Hippocampal formation (tissue), 2 donors: ENCODE data around the gene NOX4.
A peak's percentile ranks its signal among the peaks of the same experiment; 100 is the strongest.
"Not testable (repeated sequence)": the region's sequence is repeated elsewhere in the genome, so short reads cannot be mapped to it uniquely, and the experiment has no call there.

Source experiments
- DNase-seq, 2 donors: peaks; one replicate each; lab custom pipeline; 2025; lab: John Stamatoyannopoulos, UW

The NOX4 gene

DNA sequence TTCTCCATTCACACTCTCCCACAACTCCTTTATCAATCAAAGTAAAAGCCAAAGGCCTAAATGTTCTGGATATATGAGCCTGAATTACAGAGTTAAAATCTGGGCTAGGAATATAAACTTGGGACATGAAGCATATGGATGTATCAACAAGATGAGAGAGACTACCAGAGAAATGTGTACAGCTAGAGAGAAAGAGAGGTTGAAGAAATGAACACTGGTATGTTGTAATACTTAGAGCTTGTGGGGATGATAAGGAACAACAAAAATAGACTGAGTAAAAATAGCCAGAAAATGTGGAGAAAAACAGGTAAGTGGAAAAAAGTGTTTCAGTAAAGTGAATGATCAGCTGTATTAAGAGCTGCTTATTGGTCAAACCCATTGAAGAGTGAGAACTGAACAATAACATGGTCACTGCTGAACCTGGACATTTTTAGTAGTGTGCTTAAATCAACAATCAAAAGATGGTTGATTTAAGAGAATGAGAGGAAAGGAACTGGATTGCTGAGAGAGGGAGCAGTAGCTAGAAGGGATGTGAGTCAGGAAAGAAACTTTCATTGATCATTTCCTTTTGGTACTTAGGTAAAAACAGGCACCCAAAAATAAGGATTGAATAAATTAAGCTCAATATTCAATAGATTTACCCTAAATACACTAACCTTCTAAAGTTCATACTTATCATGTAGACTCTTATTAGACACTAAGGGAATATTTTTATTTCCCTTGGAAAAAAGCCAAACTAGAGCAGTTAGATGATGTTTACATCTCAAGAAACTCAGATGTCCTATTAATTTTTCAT lies 111.0 kb downstream of the NOX4 start:
- DNase-seq: not testable (repeated sequence)

DNA sequence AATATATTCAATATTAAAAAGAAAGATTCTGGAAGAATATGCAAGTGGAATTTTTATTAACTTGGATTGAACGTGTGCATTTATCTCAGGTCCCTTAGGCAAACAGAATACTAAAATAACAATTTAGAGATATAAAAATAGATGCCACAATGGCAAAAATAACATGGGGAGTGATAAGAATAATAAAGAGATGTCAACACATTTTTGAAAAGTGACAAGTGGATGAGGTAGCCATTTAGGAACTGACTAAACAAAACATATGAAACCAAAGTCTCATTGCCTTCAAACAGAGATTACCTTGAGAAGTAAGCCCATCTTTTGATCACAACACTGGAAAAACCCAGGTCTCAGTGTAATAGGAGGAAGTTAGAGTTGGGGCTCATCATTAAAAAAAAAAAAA lies 112.2 kb downstream of the NOX4 start:
- not testable (repeated sequence) for DNase-seq

- DNase-seq: not testable (repeated sequence)
Measured at GRCh38 chr11:89369356-89369755, 121.8 kb downstream of the NOX4 start.

- not testable (repeated sequence) for DNase-seq
Measured at GRCh38 chr11:89364856-89365255, 126.3 kb downstream of the NOX4 start.

- no peak for DNase-seq
Measured at GRCh38 chr11:89361734-89362133, 129.4 kb downstream of the NOX4 start.

DNA sequence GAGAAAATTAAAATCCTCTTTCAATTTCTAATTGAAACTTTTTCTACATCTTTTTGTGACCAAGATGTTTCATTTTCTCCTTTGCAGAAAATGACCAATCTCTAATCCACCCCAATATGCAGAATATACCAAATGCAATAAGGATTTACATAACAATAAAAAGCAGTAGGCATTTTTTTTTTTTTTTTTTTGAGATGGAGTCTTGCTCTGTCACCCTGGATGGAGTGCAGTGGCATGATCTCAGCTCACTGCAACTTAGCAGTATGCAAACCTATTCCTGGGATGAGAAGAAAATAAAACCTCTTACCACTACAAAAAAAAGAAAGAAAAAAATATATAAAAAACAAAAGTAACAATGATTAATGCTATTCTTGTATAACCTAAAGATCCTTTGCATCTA lies 132.0 kb downstream of the NOX4 start:
- DNase-seq: not testable (repeated sequence)

DNA sequence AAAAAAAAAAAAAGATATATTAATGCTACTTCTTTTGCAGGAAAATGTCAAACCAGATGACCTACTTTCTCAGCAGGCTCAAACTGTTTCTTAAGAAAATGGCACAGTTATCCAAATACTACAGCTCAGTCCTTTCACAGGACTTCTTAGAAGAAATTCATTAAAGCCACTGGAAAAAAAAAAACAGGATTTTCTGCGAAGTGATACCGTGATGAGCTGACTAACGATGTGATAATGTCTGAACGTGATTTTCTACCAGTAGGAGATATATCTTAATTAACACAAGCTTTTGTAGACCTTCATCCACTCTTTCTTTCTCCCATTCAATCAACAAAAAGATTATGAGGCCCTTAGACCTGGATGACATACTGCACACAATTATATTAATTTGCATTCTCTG lies 132.4 kb downstream of the NOX4 start:
- DNase-seq: no peak

DNA sequence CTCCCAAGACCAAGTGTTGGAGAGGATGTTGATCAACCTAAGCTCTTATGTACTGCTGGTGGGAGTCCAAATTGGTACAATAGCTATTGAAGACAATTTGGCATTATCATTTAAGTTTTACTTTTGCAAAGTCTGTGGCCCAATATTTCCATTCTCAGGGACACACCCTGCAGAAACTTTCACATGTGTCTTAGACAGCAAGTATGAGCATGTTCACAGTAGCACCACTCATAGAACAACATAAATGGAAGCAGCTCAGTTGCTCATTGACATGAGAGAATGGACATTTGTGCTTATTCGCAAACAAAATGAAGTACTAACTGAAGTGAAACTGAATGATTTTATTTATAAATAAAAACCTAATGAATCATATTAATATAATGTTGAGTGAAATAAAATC lies 135.5 kb downstream of the NOX4 start:
- DNase-seq: no peak

DNA sequence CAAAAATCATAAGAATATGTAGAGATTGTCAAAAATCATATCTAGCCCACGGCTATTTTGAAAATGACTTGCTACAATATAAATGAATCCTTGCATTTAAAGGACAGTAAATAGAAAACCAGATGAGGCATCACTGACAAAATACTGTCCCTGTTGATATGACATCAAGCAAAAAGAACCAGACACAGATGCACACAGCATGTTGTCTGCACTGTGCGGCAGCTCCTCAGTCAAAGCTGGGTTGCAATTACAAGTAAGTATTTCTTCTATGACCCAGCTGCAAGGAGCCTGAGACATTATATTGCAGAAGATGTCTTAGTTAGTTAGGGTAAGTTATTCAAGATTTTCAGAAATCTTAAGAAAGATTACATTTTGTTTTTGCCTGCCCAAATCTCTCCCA lies 136.7 kb downstream of the NOX4 start:
- not testable (repeated sequence) for DNase-seq

- DNase-seq: no peak
Measured at GRCh38 chr11:89347071-89347470, 144.1 kb downstream of the NOX4 start.

DNA sequence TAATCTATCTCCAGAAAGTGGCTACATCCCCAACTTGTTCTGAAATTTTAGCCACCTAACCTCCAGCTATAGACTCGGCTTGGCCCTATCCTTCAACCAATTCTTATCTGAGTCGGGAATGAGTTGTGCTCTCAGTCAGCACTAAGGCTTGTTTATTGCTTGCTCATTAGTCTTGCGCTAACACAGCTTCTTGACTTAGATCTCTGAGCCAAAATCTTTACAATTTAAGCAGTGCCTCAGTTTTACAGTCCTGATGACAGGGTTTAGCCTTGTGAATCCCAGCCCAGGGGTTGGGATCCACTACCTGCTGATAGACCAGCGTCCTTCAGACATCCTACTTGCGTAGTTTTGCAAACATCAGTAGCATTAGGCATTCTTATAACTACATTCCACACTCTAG lies 144.6 kb downstream of the NOX4 start:
- DNase-seq: no peak

GRCh38 chr11:89342880-89343572 lies 148.1 kb downstream of the NOX4 start:
- not testable (repeated sequence) for DNase-seq

DNA sequence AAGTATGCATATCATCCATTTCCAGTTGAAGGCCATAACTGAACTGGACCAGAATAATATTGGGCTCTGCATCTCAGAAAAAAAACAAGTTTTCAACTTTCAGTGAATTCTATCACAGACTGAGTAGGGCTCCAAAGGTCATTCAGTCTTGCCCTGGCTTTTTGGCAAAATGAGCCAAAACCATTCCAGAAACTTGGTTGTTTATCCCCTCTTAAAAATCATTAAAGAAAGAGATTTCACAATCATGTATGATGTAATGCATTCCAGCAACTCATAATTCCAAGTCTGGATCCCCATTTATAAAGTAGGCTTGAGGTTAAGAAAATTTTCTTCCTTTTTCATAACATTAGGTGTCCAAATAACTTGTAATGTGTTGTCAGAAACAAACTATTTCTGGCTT lies 150.7 kb downstream of the NOX4 start:
- not testable (repeated sequence) for DNase-seq

- DNase-seq: not testable (repeated sequence)
Measured at GRCh38 chr11:89338073-89338472, 153.1 kb downstream of the NOX4 start.

- DNase-seq: not testable (repeated sequence)
Measured at GRCh38 chr11:89337100-89337650, 154.0 kb downstream of the NOX4 start.

- peak in 1 of 2 donors; percentile 1 for DNase-seq
Measured at GRCh38 chr11:89333704-89334103, 157.5 kb downstream of the NOX4 start.

- DNase-seq: not testable (repeated sequence)
Measured at GRCh38 chr11:89331940-89332339, 159.2 kb downstream of the NOX4 start.

- DNase-seq: no peak
Measured at GRCh38 chr11:89327885-89328284, 163.3 kb downstream of the NOX4 start.

DNA sequence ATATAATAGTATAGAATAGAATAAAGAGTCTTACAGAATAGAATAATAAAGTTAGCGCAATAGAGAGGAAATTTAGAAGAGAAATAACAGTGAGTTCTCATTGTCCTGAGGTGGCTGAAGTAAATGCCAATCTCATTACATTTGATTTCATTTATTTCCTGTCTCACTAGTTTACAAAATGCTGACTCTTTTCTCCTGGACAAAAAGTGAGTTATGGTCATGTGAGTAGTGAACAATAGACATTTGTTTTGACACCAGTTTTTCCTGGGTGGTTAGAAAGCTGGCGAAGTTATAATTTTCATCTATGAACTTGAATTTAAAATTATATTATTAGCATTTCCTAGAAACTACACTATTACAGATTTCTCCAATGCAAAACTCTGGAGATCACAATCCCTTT lies 169.8 kb downstream of the NOX4 start:
- DNase-seq: no peak

- DNase-seq: not testable (repeated sequence)
Measured at GRCh38 chr11:89310607-89311006, 180.6 kb downstream of the NOX4 start.

- not testable (repeated sequence) for DNase-seq
Measured at GRCh38 chr11:89309321-89309985, 181.7 kb downstream of the NOX4 start.

DNA sequence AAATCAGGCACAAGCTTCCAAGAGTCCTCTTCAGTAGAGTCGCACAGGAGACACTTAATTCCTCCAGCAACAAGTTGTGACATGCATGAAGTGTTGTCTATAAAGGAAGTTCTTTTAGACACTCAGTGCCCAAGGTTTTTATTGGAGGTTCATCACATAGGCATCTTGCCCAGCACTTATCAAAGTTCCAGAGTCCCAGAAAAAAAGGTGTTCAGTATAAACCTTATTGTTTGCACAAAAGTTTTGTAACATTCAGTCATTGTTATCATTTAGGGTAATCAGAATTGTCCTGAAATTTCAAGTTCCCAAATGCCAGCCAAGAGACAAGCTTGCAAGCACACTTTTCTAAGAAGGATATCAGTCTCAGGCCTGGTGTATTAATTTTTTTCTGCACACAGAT lies 182.9 kb downstream of the NOX4 start:
- DNase-seq: not testable (repeated sequence)
